Ovary (tissue), 3 donors: ENCODE measurements around the gene SLC36A3.

Source experiments
- POLR2A ChIP-seq: fragments of 450-650 bp; IDR thresholded peaks from one replicate; pipeline ENCODE4 v1.6.1; 2017; ENCODE audit warnings: antibody characterized with exemption, mild to moderate bottlenecking, moderate library complexity
- TF ChIP-seq, protein P1 (sequence below), 3 donors: fragments of 450-650 bp in 2 of 3; fragments of 200-600 bp in 1 of 3; IDR thresholded peaks; one replicate each; pipeline versions ENCODE4 v1.5.1 to v1.8.0; 2016 to 2022; ENCODE audit warnings: antibody characterized with exemption in 3 of 3, mild to moderate bottlenecking in 1 of 3
- donor health status: DM: no; HTN: no; CAD: no.

GRCh38 chr5:151338734-151339133 is 35.2 kb upstream of the SLC36A3 start:
- no peak for TF ChIP-seq POLR2A
- TF ChIP-seq, protein P1, sequence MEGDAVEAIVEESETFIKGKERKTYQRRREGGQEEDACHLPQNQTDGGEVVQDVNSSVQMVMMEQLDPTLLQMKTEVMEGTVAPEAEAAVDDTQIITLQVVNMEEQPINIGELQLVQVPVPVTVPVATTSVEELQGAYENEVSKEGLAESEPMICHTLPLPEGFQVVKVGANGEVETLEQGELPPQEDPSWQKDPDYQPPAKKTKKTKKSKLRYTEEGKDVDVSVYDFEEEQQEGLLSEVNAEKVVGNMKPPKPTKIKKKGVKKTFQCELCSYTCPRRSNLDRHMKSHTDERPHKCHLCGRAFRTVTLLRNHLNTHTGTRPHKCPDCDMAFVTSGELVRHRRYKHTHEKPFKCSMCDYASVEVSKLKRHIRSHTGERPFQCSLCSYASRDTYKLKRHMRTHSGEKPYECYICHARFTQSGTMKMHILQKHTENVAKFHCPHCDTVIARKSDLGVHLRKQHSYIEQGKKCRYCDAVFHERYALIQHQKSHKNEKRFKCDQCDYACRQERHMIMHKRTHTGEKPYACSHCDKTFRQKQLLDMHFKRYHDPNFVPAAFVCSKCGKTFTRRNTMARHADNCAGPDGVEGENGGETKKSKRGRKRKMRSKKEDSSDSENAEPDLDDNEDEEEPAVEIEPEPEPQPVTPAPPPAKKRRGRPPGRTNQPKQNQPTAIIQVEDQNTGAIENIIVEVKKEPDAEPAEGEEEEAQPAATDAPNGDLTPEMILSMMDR (IDR thresholded peaks at IDR 0.05) = no peak
